GM03348 (cell line): Measurements from ENCODE around the gene PFKFB4.
"Not testable (repeated sequence)": the region's sequence is repeated elsewhere in the genome, so short reads cannot be mapped to it uniquely, and the experiment has no call there.

ENCODE experiments used
- DNase-seq: peaks from one replicate; pipeline ENCODE4 v3.0.0; 2012; ENCODE audit warnings: low spot score

Gene PFKFB4

DNA sequence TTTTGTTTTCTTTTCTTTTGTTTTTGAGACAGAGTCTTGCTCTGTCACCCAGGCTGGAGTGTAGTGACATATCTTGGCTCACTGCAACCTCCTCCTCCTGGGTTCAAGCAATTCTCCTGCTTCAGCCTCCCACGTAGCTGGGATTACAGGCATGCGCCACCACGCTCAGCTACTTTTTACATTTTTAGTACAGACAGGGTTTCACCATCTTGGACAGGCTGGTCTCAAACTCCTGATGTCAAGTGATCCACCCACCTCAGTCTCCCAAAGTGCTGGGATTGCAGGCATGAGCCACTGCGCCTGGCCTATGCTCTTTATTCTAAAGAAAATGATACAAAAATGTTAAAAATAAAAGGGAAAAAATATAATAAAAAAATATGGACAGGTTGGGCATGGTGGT, 25.9 kb downstream of the PFKFB4 start:
- DNase-seq = not testable (repeated sequence)

DNA sequence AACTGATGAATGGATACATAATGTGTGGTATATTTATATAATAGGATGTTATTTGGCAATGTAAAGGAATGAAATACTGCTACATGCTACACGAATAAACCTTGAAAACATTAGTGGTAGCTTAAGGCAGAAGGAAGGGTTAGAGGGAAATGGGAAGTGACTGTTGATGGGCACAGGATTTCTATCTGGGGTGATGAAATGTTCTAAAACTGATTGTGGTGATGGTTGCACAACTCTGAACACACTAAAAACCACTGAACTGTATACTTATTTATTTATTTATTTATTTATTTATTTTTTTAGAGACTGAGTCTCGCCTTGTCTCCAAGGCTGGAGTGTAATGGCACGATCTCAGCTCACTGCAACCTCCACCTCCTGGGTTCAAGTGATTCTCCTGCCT, 27.8 kb downstream of the PFKFB4 start:
- DNase-seq = no peak

DNA sequence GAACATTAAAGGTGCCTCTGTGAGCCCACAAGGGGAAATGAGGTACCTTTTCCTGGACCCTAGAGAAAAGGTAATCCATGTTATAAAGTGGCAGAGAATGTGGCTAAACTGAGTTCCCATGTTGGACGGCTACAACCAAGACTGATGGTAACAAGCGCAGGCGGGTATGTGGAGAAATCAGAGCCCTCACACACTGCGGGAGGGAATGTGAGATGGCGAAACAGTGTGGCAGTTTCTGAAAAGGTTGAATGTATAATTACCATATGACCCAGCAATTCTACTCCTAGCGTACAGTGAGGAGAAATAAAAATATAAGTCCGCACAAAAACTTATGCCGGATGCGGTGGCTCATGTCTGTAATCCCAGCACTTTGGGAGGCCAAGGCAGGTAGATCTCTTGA, 28.6 kb downstream of the PFKFB4 start:
- DNase-seq = no peak

DNA sequence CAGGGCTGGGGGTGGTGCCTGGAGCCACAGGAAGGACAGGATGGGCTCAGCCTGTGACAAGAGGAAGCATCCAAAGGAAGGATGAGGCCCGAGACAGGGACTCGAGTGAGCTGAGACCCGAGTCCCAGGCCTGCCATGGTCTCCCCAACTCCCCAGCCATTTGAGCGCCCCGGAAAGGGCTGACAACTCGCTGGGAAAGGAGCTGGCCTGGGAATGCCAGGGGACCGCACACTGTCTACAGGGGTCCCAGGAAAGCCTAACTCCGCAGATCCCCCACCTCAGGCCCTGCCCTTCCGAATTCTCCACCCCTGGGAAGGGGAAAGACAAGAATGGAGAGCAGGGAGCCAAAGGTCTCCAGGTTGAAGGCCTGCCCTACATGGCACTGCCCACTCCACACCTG, 31.6 kb downstream of the PFKFB4 start:
- no peak for DNase-seq

DNA sequence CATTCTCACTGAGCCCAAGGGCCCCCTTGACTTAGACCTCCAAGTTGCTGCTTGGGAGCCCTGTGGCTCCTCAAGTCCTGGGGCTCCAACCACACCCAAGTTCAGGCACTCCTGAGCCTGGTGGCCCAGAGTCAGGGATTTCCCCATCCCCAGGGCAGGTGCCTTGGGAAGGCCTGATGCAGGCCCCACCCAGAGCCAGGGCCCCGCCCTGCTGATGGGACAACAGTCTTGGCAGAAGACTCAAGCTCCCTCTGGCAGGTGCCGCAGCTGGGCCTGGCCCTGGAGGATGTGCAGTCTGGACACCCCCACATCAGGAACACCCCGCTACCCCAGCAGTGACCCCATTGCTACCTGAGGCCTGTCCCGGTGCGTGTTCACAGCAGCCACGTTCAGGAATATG, 35.0 kb downstream of the PFKFB4 start:
- no peak for DNase-seq

DNA sequence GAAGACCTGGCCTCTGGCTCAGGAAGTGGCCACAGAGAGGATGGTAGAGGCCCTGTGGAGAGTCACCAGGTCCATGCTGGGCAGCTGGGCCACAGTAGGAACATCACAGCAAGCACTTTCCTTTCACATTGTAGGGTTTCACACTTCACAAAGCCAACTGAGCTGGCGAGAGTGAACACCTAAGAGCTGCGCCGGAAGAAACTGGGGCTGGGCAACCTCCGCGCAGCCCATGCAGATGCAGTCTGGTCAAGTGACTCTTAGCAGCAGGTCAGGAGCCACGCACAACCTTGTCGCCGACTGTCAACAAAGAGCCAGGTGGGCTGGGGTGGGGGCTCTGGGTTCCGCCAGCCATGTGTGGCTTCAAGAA, 37.3 kb downstream of the PFKFB4 start:
- no peak for DNase-seq

DNA sequence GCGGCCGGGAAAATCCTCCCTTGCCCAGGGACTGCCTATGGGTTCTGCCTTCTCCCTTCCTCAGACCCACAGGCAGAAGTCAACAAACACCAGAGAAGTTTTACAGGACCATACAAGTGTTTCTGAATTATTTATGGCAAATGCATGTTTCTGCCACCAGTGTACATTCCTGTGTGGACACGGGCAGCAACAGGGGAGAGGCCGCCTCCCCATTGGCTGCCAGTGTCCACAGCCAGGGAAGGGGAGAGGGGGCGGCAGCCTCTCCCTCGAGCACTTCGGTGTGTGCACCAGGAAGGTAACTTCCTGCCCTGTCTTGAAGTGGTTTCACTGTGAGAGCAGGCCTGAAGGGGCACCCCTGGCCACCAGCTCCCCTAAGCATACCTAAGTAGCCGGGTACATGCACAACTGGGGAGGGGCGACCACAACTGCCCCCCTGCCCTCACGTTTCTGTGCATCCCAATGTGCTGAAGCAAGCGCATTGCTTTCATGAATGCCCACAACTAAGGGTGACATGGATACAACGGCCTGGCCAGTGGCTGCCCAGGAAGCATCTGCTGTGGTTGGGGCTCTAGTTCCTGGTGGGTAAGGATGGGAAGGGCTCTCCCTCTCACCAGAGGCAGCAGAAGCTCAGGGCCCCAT, 37.8 kb downstream of the PFKFB4 start:
- no peak for DNase-seq

DNA sequence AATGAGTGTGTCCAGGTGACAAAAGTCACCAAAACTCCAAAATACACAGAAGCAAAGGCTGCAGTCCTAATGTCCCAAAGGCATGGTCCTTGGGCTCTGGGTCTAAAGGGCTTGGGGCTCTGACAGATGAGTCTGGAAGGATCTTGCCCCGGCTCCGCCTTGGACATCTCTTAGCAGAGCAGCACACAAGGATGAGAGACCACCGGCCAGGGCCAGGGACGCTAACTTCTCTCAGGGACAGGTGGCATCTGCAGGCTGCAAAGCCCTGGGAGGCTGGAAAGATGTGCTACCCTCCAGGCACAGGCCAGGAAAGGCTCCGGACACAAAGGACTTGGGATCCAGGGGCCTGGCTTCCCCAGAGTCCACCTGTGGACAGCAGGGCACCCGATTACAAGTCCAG, 38.5 kb downstream of the PFKFB4 start:
- no peak for DNase-seq

DNA sequence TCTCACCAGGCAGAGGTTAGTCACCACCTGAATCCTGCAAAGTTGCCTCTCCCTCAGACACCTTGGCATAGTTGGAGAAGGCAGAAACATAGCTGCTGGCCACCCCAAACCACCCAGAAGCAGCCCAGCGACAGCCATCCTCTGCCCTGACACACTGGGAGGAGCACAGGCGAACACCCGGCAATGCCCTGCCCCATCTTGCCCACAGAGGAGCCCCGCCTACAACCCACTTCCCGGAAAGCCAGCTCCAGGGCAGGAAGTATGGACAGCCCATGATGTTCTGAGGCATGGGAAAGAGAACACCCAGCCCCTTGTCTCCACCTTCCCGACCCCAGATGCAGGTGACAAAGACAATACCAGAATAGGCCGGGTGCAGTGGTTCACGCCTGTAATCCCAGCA, 40.0 kb downstream of the PFKFB4 start:
- DNase-seq = no peak

DNA sequence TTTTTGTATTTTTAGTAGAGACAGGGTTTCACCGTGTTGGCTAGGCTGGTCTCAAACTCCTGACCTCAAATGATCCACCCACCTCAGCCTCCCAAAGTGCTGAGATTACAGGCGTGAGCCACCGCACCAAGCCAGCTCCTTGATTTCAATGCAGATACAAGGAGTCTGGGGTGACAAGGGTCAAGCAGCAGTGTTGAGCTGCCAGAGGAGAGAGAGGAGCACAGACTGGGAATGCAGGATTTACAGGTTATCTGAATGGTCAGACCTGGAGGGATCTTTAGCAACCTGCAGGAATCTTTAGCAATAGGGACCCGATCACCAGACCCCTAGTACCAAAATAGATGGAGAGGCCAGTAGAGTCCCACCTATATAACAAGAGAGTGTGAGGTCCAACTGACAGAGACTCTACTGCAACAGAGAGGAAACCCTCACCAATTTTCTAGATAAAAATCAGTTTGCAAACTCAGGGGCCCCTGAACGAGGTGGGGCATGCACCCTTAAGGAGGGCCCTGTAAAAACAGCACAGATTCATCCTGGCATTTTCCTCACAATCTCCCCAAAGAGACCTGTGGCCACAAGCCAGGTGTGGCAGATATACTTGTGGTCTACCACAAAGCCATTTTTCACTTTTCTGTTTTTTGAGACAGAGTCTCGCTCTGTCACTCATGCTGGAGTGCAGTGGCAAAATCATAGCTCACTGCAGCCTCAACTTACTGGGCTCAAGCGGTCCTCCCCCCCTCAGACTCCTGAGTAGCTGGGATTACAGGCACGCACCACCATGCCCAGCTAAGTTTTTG, 42.0 kb downstream of the PFKFB4 start:
- no peak for DNase-seq

DNA sequence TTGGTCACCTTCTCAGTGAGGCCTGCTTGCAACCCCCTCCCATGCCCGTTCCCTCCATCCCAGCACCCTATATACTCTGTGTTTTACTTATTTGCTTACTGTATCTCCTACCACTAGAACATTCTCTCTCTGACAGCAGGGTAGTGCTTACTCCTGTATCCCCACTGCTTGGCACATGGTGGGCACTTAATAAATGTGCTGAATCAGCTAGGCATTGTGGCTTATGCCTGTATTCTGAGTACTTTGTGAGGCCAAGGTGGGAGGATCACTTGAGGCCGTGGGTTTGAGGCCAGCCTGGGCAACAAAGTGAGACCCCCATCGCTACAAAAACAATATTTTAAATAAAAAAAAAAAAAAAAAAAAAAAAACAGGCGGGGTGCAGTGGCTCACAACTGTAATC, 45.1 kb downstream of the PFKFB4 start:
- DNase-seq = no peak

DNA sequence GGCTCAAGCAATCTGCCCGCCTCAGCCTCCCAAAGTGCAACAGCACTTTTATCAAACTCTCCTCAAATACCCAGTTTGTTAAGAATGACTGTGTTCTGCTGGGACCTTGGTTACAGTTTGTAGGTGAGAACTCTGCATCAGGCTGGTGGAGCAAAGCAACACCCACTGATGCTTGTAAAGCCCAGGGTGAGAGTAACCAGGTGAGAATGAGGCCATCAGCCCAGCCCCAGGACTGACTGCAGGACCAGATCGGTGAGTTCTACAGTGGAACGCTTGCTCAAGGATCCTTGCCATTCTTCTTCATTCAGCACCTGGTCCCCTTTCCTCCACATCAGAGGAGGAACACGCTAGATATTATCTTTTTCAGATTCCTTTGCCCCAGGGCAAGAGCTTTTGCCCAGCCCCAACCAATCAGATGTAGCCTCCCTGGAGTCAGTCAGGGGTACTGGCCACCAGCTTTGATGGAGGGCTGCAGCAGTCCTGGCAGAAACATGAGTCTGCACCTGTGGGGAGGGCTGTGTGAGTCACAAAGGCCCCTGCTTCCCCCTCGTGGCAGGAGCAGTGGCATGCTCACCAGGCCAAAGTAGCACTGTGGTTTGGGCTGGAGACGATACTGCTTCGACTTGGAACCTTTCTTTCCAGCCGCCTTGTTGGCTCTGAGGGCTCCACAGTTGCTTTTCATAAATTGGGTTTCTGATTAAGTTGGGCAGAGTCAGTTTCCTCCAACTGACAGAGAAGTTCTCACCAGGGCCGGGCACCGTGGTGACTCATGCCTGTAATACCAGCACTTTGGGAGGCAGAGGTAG, 49.1 kb downstream of the PFKFB4 start:
- peak; percentile 56 for DNase-seq

DNA sequence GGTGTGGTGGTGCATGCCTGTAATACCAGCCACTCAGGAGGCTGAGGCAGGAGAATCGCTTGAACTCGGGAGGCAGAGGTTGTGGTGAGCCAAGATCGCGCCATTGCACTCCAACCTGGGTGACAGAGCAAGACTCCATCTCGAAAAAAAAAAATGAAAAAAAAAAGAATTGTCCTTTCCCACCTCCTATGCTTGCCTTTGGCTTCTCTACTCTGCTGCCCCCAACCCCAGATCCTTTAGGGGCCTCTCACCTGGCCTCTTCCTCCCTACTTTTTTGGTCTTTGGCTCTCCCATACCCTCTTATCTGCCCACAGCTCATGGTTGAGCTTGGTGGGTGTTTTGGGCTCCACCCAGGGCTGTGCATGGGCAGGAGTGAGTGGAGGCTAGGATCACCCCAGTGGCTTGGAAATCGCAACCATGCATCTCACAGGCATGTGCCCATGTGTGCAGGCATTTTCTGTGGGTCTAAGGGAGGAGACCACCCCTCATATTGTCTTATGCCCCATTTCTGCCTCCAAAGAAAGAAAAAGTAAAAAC, 50.6 kb downstream of the PFKFB4 start:
- no peak for DNase-seq

DNA sequence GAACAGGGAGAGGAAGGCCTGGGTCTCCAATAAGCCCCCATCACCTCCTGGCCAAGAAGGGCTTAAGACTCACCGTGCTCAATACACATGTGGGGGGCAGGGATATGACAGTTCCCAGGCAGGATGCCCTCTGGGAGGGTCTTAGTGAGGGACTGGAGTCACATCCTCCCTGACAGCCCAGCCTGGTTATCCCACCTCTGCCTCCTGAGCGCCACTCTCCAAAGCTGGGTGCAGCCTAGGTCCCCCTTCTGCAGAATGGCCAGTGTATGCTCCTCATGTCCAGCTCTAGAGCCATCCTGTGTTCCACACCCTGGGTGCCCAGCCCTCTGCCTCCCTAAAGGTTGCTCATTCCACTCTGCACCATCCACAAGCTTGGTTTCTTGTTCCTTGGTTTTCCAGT, 51.5 kb downstream of the PFKFB4 start:
- DNase-seq = no peak

DNA sequence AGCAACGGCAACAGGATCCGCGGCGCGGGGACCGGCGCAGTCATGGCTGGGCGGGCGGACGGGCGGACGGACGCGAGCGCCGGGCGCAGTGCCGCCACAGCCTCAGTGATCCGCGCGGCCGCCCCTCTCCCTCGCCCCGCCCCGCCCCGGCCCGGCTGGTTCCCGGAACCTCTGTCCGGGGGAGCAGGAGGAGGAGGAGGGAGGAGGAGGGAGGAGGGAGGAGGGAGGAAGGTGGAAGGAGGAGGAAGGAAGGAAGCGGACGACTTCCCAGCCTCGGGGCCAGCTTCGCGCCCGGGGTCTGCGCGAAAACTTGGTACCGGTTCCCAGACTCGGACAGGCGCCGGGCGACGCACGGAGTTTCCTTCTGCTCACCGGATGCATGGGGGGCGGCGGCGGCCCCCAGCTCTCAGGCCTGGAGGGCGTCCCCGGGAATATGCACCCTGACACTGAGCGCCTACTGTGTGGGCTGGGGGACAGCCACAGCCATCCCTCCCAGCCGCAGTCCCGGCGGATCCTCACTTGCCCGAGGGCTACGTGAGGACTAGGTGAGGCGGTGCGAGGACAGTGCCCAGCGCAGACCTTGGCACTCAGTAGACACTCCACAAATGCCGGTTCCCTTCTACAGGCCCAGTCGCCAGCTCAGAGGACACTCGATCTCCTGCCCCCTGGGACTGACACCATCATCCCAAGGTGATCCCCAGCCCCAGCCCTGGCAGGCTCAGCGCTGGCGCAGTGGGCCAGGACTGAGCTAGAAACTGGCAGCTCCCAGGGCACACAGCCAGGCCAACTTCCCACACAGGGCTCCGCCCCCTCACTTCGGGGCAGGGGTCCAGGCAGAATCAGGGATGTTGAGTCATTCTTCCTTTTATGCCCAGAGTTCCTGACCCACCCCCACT, 52.3 kb downstream of the PFKFB4 start, which contains the start of gene SHISA5:
SHISA5 (minus strand) TSS at position 124 of the 896 bp plus-strand sequence; CDS start at position 44, 80 bp downstream.
- DNase-seq = peak; percentile 90

DNA sequence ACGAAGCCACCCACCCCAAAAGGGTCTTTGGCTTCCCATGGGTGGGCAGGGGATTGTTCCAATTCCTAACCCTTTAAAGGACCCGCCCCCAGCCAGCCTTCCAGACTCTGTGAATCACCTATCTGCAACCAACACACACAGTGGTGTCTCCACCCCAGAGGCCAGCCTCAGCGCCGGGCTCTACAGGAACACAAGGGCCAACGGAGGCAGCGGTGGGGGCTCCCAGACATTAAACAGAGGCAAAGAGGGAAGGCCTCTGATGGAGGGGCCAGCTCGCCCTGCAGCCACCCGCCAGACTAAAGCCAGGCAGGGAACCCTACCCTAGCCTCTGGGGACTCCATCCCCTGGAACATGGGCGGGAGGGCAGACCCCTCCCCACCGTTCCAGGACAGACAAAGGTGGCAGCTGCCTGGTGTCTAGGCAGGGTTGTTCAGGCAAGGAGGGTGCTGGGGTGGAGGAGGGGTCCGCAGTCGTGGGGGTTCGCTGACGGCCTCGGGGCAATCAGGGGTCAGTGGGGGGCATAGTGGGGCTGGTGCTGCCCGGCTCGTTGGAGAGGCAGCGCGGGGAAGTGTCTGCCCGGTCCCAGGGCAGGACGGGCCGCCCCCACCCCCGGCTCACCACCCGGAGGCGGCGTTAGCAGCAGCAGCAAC, 53.1 kb downstream of the PFKFB4 start:
- DNase-seq = peak; percentile 74

DNA sequence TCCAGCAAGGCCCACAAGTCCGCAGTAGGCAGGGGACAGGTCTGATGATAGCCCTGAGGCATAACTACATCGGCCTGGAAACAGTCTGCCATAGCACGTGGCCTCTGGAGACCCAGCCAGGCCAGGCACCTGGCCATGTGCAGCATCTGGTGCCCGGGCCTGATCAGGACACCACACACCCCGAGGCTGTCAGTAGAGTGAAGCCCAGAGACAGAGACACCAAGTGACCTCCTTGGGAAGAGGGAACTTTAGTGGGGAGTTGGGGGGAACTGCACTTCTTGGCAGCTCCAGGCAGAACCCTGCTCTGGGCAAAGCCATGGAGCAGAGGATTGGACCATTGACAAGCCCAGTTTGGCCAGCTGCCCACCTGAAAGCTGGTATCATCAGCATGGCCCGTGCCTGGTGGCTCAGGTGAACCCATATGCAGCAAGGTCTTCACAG, 53.9 kb downstream of the PFKFB4 start:
- no peak for DNase-seq

DNA sequence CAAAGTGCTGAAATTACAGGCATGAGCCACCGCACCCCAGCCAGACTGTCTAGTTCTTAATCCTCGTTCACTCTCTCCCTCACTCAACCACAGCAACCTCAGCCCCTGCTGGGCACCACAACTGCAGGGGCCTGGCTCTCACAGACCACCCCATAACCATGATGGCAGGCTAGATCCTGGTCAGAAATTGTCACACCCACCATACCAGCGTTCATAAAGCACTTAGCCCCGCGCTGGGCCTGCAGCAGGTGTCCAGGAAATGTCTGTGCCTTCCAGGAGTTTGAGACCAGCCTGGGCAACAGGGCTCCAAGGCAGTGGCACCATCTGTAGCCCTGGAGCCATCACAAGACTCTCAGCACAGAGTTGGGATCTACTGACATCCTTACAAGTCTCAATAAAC, 54.5 kb downstream of the PFKFB4 start:
- no peak for DNase-seq

DNA sequence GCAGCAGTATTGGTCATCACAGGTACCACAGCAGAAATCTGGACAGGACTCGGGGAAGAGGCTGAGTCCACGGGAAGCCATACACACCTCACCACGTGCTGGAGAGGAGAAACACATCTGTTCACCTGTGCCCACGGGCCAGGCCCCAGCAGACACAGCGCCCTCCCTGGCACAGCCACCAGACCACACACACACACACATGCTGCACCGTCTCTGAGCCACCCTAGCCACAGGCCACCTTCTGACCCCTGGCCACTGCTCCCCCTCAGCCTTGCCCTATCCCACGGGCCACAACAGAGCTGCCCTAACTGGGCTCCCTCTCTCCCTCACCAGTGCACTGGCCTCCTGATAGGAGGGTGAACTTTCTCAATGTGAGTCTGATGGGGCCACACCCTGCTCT, 55.4 kb downstream of the PFKFB4 start:
- DNase-seq = no peak

DNA sequence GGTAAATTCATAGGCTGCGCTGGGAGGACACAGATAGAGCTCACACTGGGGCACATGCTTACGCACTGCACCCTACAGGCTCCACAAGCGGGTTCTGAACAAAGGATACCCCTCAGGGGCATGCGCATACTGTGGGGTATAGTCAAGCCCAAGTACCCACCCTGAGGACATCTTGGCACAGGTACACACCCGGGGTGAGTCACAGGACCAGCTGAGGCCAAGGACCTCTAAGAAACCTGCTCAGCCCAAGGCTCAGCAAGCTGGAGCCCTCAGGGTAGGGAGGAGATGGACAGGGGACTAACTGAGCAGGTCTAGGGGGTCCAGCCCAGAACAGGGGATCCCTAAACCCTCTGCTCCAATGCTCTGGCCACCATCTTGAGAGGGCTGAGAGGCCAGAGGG, 55.9 kb downstream of the PFKFB4 start:
- DNase-seq = no peak

DNA sequence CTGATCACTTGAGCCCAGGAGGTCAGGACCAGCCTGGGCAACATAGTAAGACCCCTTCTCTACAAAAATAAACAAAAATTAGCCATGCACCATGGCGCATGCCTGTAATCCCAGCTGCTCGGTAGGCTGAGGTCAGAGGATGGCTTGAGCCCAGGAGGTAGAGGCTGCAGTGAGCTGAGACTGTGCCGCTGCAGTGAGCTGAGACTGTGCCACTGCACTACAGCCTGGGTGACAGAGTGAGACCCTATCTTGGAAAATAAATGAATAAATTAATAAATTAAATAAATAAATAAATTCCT, 63.5 kb downstream of the PFKFB4 start:
- DNase-seq = no peak
